NT2/D1 (cell line): ENCODE results near the gene CDH18.

ENCODE experiments used
- DNase-seq: peaks from one replicate; pipeline ENCODE4 v3.0.0-alpha.2; 2011; ENCODE audit warnings: low read depth, low spot score
- H3K27me3 ChIP-seq: 2 replicates; pipeline ENCODE4 v1.6.0; 2011; ENCODE audit warnings: mild to moderate bottlenecking; ENCODE audit not compliant: insufficient read length, insufficient read depth
- H3K36me3 ChIP-seq: 2 replicates; pipeline ENCODE4 v1.6.1; 2011; ENCODE audit warnings: mild to moderate bottlenecking, low read length, mixed read lengths; ENCODE audit not compliant: insufficient read depth, insufficient read length
- H3K4me1 ChIP-seq: 2 replicates; pipeline ENCODE4 v1.5.1; 2011; ENCODE audit not compliant: insufficient read depth, insufficient read length
- H3K4me3 ChIP-seq: 2 replicates; pipeline ENCODE4 v1.5.1; 2011; ENCODE audit warnings: low read depth; ENCODE audit not compliant: insufficient read length
- H3K9ac ChIP-seq: 2 replicates; pipeline ENCODE4 v1.6.0; 2011; ENCODE audit warnings: low read depth; ENCODE audit not compliant: insufficient read length
- H3K9me3 ChIP-seq: 2 replicates; pipeline ENCODE4 v1.5.1; 2011; ENCODE audit warnings: mild to moderate bottlenecking, low read length; ENCODE audit not compliant: insufficient read depth
- SUZ12 ChIP-seq: IDR thresholded peaks from 2 replicates; pipeline ENCODE4 v1.6.1; 2011; ENCODE audit not compliant: insufficient read length, insufficient read depth; ENCODE audit errors: extremely low read depth
- YY1 ChIP-seq: IDR thresholded peaks from 2 replicates; pipeline ENCODE4 v1.6.1; 2011; ENCODE audit not compliant: insufficient read length, insufficient read depth
- ZNF274 ChIP-seq: IDR thresholded peaks from 2 replicates; pipeline ENCODE4 v1.6.1; 2011; ENCODE audit warnings: mild to moderate bottlenecking, low read depth, low read length

Gene CDH18

DNA sequence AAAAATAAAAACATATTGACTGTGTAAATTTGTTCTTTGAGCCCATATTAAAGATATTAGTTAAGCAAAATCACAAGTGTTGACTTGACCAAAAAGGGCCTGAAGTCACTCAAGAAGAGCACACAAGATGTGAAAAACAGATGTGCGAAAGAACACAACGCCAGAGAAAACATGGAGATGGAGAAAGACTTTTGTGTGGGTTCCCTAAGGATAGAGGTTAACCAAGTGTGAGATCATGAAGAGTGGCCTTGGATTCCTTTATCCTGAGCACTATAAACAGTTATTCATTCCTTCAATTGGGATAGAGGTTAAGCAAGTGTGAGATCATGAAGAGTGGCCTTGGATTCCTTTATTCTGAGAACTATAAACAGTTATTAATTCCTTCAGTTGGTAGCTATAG lies 361.8 kb downstream of the CDH18 start:
- DNase-seq, result no peak
- Histone ChIP-seq H3K36me3 (no peaks in the 10 kb centered on the region), H3K9me3 (no peaks in the 10 kb centered on the region)

DNA sequence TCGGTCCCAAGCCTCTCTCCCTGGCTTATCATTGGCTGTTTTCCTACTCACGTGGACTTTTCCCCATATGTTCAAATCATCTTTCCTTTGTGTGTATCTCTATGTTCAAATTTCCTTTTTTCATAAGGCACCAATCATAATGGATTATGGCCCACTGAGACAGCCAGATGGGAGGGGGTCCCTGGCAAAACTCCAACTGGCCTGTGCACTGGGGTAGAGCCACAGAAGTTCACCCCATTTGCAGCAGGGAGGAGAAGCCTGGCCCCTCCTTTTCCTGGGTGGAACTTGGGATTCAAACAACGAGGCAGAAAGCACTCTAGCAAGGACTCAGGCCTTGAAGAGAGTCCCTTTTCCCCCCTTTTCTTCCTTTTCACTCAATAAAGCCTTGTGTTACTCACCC lies 362.4 kb downstream of the CDH18 start:
- H3K9ac ChIP-seq, result no peak overlapping the region
- TF ChIP-seq YY1 (no peak), SUZ12 (no peak), ZNF274 (no peak)
- no peaks in the 10 kb centered on the region for H3K36me3 ChIP-seq
- no peak overlapping the region for H3K4me3 ChIP-seq
- H3K27me3 ChIP-seq, result no peaks in the 10 kb centered on the region
- DNase-seq, result no peak
- H3K9me3 ChIP-seq, result no peaks in the 10 kb centered on the region
- H3K4me1 ChIP-seq, result no peaks in the 10 kb centered on the region

More for the DNA sequence above, 361.8 kb downstream of the CDH18 start:
- no peak for TF ChIP-seq ZNF274
- no peak for TF ChIP-seq SUZ12
- TF ChIP-seq YY1, result no peak
- H3K4me3 ChIP-seq, result no peak overlapping the region
- no peaks in the 10 kb centered on the region for H3K27me3 ChIP-seq
- no peak overlapping the region for H3K9ac ChIP-seq
- H3K4me1 ChIP-seq, result no peaks in the 10 kb centered on the region

DNA sequence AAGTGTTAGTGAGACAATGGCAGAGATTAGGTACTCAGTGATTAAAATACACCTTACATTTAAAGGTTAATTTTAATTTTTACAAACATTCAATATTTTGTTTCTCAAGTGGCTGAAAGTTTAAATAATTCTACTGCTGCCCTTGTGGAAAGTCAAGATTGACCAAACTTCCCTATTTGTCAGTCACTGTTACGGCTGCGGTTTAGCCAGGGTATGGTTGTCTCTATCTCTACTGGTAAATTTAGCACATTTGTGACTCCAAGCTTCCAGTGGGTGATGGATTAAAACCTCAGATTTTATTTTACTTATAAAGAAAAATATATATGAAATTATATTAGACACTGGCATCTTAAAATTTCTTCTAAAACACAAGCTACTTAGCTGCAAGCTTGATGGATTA lies 368.4 kb downstream of the CDH18 start:
- no peak overlapping the region for H3K9ac ChIP-seq
- no peak for DNase-seq

DNA sequence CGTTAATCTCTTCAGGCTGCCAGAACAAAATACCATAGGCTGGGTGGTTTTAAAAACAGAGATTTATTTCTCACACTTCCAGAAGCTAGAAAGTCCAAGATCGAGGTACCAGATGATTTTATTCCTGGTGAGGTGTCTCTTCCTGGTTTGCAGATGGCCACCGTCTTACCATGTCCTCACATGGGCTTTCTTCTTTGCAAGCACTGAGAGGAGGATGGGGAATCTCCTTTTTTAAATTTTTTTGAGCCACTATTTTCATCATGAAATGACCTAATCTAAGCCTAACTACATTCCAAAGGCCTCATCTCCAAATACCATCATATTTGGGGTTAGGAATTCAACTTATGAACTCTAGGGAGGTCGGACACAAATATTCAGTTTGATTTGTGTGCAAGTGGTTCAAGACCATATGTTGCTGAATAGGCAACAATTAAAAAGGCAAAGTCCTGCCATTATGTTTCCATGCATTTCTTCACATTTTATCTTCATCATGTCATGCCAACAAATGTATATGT lies 371.2 kb downstream of the CDH18 start:
- no peak for TF ChIP-seq SUZ12
- no peak for TF ChIP-seq YY1
- TF ChIP-seq ZNF274, result no peak

More for the DNA sequence above, 368.4 kb downstream of the CDH18 start:
- Histone ChIP-seq H3K4me1 (no peaks in the 10 kb centered on the region), H3K36me3 (no peaks in the 10 kb centered on the region), H3K4me3 (no peak overlapping the region), H3K27me3 (no peaks in the 10 kb centered on the region), H3K9me3 (no peaks in the 10 kb centered on the region)
- no peak for TF ChIP-seq YY1
- TF ChIP-seq ZNF274, result no peak
- no peak for TF ChIP-seq SUZ12

DNA sequence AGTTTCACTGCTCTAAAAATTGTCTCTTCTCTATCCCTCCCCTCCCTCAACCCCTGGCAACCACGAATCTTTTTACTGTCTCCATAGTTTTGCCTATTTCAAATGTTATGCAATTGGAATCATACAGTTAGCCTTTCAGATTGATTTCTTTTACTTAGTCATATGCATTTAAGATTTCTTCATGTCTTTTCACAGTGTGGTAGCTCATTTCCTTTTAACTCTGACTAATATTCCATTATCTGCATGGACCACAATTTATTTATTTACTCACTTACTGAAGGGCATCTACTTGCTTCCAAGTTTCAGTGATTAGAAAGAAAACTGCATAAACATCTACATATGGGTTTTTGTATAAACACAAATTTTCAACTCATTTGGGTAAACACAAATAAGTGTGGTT lies 372.3 kb downstream of the CDH18 start:
- no peaks in the 10 kb centered on the region for H3K9me3 ChIP-seq
- no peaks in the 10 kb centered on the region for H3K4me1 ChIP-seq
- no peak overlapping the region for H3K4me3 ChIP-seq
- no peaks in the 10 kb centered on the region for H3K27me3 ChIP-seq
- TF ChIP-seq SUZ12, result no peak
- TF ChIP-seq YY1, result no peak
- TF ChIP-seq ZNF274, result no peak
- H3K36me3 ChIP-seq, result no peaks in the 10 kb centered on the region
- H3K9ac ChIP-seq, result no peak overlapping the region
- no peak for DNase-seq

More for the DNA sequence above, 371.2 kb downstream of the CDH18 start:
- Histone ChIP-seq H3K4me3 (no peak overlapping the region), H3K4me1 (no peaks in the 10 kb centered on the region), H3K27me3 (no peaks in the 10 kb centered on the region), H3K9ac (no peak overlapping the region), H3K36me3 (no peaks in the 10 kb centered on the region), H3K9me3 (no peaks in the 10 kb centered on the region)
- DNase-seq, result no peak

DNA sequence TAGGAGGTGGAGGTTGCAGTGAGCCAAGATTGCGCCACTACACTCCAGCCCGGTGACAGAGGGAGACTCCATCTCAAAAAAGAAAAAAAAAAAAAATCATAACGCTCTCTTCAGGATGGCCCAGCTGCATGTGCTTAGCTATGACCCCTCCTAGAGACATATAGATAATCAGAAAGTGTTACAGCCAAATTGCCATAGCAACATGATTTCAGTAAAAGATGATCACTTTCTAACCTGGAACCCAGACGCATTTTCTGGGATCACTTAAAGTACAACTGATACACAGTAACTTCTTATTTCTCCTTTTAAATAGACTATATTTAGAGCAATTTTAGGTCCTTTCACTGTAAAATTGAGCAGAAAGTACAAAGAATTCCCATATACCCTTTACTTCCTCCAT lies 372.9 kb downstream of the CDH18 start:
- no peak for TF ChIP-seq SUZ12
- no peak for TF ChIP-seq YY1
- TF ChIP-seq ZNF274, result no peak
- Histone ChIP-seq H3K9ac (no peak overlapping the region), H3K36me3 (no peaks in the 10 kb centered on the region), H3K4me1 (no peaks in the 10 kb centered on the region), H3K27me3 (no peaks in the 10 kb centered on the region), H3K9me3 (no peaks in the 10 kb centered on the region), H3K4me3 (no peak overlapping the region)
- no peak for DNase-seq

DNA sequence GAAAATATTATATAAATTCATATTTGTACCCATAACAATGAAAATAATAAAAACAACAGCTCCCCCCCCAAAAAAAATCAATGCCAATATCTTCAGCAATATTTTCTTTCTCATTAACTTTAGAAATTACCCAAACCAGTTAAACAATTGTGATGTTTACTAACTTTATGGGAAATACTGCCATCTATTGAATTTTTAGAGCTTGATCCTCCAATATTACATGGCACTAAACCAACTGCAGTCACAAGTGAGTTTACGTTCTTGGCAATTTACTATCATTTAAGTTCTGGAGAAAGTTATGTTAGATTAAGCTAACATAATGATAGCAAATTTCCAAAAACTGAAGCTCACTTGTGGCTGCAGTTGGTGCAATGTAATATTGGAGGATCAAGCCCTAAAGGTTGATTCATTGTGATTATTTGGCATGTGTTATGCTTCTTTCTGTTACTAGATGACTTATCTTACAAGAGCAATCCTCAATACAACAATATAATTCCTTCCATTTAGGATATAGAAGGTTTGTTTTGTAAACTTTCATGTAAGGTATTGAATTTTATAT lies 379.5 kb downstream of the CDH18 start:
- Histone ChIP-seq H3K9me3 (no peaks in the 10 kb centered on the region), H3K9ac (no peak overlapping the region), H3K27me3 (no peaks in the 10 kb centered on the region), H3K4me1 (no peaks in the 10 kb centered on the region), H3K4me3 (no peak overlapping the region), H3K36me3 (no peaks in the 10 kb centered on the region)
- TF ChIP-seq ZNF274 (no peak), SUZ12 (no peak), YY1 (no peak)
- no peak for DNase-seq
